Measurements from ENCODE around the gene NANS.

DNA sequence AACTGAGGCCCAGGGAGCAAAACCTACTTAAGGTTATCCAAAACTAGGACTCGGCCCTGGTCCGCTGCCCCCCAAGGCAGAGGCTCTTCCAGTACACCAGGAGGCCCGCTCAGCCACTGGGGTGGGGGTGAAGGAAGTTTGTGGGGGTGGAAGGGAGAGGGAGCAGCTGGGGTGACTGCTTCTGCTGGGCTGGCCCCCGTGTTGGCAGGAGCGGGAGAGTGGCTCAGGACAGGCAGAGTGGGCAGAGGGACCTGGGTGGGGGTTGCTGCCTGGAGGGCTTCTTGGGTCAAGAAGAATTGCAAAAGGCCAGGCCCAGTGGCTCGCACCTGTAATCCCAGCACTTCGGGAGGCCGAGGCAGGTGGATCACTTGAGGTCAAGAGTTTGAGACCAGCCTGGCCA is 70.7 kb downstream of the NANS start:
- TF ChIP-seq POLR2A (IDR thresholded peaks at IDR 0.05; ENCODE audit: low read depth, low read length) (no peak), GATAD2B (conservative IDR thresholded peaks at IDR 0.05; ENCODE audit: low read depth) (no peak), NFYB (IDR thresholded peaks at IDR 0.05; ENCODE audit: insufficient read depth, low read depth, low read length) (no peak), YY1 (IDR thresholded peaks at IDR 0.05; ENCODE audit: low read depth, low read length) (no peak), SP1 (IDR thresholded peaks at IDR 0.05; ENCODE audit: low read depth, low read length) (no peak), RAD51 (IDR thresholded peaks at IDR 0.05) (no peak), EZH2 (IDR thresholded peaks at IDR 0.05; ENCODE audit: borderline replicate concordance, control insufficient read depth, low read depth, low read length) (no peak), CBX3 (IDR thresholded peaks at IDR 0.05; ENCODE audit: borderline replicate concordance, low read depth) (no peak), FOS (IDR thresholded peaks at IDR 0.05; ENCODE audit: borderline replicate concordance, extremely low read depth, insufficient read length) (no peak)
- TF ChIP-seq, protein P1, sequence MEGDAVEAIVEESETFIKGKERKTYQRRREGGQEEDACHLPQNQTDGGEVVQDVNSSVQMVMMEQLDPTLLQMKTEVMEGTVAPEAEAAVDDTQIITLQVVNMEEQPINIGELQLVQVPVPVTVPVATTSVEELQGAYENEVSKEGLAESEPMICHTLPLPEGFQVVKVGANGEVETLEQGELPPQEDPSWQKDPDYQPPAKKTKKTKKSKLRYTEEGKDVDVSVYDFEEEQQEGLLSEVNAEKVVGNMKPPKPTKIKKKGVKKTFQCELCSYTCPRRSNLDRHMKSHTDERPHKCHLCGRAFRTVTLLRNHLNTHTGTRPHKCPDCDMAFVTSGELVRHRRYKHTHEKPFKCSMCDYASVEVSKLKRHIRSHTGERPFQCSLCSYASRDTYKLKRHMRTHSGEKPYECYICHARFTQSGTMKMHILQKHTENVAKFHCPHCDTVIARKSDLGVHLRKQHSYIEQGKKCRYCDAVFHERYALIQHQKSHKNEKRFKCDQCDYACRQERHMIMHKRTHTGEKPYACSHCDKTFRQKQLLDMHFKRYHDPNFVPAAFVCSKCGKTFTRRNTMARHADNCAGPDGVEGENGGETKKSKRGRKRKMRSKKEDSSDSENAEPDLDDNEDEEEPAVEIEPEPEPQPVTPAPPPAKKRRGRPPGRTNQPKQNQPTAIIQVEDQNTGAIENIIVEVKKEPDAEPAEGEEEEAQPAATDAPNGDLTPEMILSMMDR (IDR thresholded peaks at IDR 0.05 in 2 of 3, conservative IDR thresholded peaks at IDR 0.05 in 1 of 3; ENCODE audit: control insufficient read depth in 2 of 3, extremely low read depth in 1 of 3, insufficient read depth in 1 of 3, low read depth in 3 of 3, low read length in 3 of 3), result no peak
- TF ChIP-seq, protein P2, sequence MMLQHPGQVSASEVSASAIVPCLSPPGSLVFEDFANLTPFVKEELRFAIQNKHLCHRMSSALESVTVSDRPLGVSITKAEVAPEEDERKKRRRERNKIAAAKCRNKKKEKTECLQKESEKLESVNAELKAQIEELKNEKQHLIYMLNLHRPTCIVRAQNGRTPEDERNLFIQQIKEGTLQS (IDR thresholded peaks at IDR 0.05; ENCODE audit: borderline replicate concordance, extremely low read depth, low read depth, low read length), result no peak
- TF ChIP-seq, protein P3, sequence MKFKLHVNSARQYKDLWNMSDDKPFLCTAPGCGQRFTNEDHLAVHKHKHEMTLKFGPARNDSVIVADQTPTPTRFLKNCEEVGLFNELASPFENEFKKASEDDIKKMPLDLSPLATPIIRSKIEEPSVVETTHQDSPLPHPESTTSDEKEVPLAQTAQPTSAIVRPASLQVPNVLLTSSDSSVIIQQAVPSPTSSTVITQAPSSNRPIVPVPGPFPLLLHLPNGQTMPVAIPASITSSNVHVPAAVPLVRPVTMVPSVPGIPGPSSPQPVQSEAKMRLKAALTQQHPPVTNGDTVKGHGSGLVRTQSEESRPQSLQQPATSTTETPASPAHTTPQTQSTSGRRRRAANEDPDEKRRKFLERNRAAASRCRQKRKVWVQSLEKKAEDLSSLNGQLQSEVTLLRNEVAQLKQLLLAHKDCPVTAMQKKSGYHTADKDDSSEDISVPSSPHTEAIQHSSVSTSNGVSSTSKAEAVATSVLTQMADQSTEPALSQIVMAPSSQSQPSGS (IDR thresholded peaks at IDR 0.05; ENCODE audit: low read length), result no peak
- TF ChIP-seq, protein P4, sequence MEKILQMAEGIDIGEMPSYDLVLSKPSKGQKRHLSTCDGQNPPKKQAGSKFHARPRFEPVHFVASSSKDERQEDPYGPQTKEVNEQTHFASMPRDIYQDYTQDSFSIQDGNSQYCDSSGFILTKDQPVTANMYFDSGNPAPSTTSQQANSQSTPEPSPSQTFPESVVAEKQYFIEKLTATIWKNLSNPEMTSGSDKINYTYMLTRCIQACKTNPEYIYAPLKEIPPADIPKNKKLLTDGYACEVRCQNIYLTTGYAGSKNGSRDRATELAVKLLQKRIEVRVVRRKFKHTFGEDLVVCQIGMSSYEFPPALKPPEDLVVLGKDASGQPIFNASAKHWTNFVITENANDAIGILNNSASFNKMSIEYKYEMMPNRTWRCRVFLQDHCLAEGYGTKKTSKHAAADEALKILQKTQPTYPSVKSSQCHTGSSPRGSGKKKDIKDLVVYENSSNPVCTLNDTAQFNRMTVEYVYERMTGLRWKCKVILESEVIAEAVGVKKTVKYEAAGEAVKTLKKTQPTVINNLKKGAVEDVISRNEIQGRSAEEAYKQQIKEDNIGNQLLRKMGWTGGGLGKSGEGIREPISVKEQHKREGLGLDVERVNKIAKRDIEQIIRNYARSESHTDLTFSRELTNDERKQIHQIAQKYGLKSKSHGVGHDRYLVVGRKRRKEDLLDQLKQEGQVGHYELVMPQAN (conservative IDR thresholded peaks at IDR 0.05), result no peak

Data from GM12878 (cell line).